ENCODE measurements around the gene WDR83. TPM values are rescaled to one million over a fixed set of nuclear protein-coding genes. Genes with fewer than 3 reads are reported as not detected.

Gene WDR83
- total and polyA plus RNA-seq, 2 of the 4 experiments (the other 2 are of a cell fraction): 5.9 to 8.9 TPM

DNA sequence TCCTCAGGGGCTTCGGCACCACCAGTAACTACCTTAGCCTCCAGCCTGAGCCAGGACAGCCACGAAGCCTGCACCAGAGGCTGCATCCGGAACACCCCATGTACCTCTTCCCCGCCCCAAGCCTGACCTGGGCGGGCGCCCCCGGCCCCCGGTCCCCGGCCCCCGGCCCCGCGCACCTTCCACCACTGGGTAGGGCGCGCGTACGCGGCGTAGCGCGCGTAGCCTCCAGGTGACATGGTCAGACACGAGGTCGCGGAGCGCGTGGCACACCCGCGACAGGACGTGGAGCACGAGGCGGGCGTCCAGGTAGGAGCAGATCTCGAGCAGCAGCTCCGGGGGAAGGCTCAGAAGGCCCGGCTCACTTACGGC, 29.4 kb downstream of the WDR83 start:
- Histone ChIP-seq H2AK9ac (replicated peaks; ENCODE audit: low read depth, low read length, poor library complexity) (peak overlapping the region; percentile 89), H3K27ac (ENCODE audit: insufficient read depth, low read length) (peak overlapping the region; percentile 40; the same call in 1 of the 2 replicates), H3K36me3 (ENCODE audit: control insufficient read depth, insufficient read depth, low read length) (peaks cover 21% of the 10 kb centered on the region), H3K23ac (ENCODE audit: low read depth, low read length) (no peak overlapping the region), H4K20me1 (ENCODE audit: insufficient read depth, low read length) (no peaks in the 10 kb centered on the region; the same call in 1 of the 2 replicates), H3K27me3 (ENCODE audit: control insufficient read depth, insufficient read depth, low read length) (no peaks in the 10 kb centered on the region), H3K9me1 (ENCODE audit: insufficient read depth, low read length) (no peaks in the 10 kb centered on the region; the same call in 1 of the 2 replicates), H3K79me1 (ENCODE audit: low read depth in 1 of 2, low read length in 2 of 2) (peaks cover 7 to 27% of the 10 kb centered on the region in 2 experiments), H3K9me3 (ENCODE audit: control insufficient read depth, insufficient read depth, low read length) (no peaks in the 10 kb centered on the region), H4K91ac (ENCODE audit: insufficient read depth, low read depth, low read length) (no peak overlapping the region; the same call in 1 of the 2 replicates), H4K8ac (ENCODE audit: low read depth in 2 of 2, low read length in 2 of 2) (peak overlapping the region; percentile 88 to 97; a peak in 2 of 4 replicates), H3K56ac (ENCODE audit: extremely low read depth, insufficient read depth, low read length) (no peak overlapping the region), H3K14ac (replicated peaks; ENCODE audit: low read depth, low read length) (no peak overlapping the region), H3K9ac (ENCODE audit: low read depth, low read length) (peak overlapping the region; percentile 64), H2BK120ac (ENCODE audit: low read depth, low read length) (no peak overlapping the region), H2BK20ac (ENCODE audit: low read depth, low read length) (no peak overlapping the region), H2BK15ac (ENCODE audit: low read depth, low read length) (no peak overlapping the region), H2BK5ac (ENCODE audit: low read depth, low read length, poor library complexity, severe bottlenecking) (no peak overlapping the region), H3K4me2 (ENCODE audit: low read depth, low read length) (peak overlapping the region; percentile 90), H3K4me3 (ENCODE audit: insufficient read depth, low read depth, low read length) (peak overlapping the region; percentile 80), H2AK5ac (ENCODE audit: low read depth, low read length) (no peak overlapping the region), H3K4me1 (ENCODE audit: control insufficient read depth, insufficient read depth, low read length) (peaks cover 2% of the 10 kb centered on the region; the same call in 1 of the 2 replicates), H3K18ac (ENCODE audit: low read depth, low read length) (no peak overlapping the region), H3K4ac (ENCODE audit: low read depth, low read length) (no peak overlapping the region), H2AFZ (replicated peaks; ENCODE audit: low read length, poor library complexity) (peak overlapping the region; percentile 93), H4K5ac (ENCODE audit: low read depth, low read length) (no peak overlapping the region)
- TF ChIP-seq, protein P1, sequence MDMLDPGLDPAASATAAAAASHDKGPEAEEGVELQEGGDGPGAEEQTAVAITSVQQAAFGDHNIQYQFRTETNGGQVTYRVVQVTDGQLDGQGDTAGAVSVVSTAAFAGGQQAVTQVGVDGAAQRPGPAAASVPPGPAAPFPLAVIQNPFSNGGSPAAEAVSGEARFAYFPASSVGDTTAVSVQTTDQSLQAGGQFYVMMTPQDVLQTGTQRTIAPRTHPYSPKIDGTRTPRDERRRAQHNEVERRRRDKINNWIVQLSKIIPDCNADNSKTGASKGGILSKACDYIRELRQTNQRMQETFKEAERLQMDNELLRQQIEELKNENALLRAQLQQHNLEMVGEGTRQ (IDR thresholded peaks at IDR 0.05; ENCODE audit: low read depth, low read length): no peak
- TF ChIP-seq, protein P2, sequence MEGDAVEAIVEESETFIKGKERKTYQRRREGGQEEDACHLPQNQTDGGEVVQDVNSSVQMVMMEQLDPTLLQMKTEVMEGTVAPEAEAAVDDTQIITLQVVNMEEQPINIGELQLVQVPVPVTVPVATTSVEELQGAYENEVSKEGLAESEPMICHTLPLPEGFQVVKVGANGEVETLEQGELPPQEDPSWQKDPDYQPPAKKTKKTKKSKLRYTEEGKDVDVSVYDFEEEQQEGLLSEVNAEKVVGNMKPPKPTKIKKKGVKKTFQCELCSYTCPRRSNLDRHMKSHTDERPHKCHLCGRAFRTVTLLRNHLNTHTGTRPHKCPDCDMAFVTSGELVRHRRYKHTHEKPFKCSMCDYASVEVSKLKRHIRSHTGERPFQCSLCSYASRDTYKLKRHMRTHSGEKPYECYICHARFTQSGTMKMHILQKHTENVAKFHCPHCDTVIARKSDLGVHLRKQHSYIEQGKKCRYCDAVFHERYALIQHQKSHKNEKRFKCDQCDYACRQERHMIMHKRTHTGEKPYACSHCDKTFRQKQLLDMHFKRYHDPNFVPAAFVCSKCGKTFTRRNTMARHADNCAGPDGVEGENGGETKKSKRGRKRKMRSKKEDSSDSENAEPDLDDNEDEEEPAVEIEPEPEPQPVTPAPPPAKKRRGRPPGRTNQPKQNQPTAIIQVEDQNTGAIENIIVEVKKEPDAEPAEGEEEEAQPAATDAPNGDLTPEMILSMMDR (conservative IDR thresholded peaks at IDR 0.05; ENCODE audit: low read depth, low read length): no peak
- TF ChIP-seq CEBPB (IDR thresholded peaks at IDR 0.05; ENCODE audit: low read depth, low read length) (no peak), MAFK (IDR thresholded peaks at IDR 0.05; ENCODE audit: low read depth, low read length) (no peak), FOS (IDR thresholded peaks at IDR 0.05; ENCODE audit: low read depth, low read length) (no peak), CHD1 (IDR thresholded peaks at IDR 0.05; ENCODE audit: low read depth, low read length) (no peak), RAD21 (IDR thresholded peaks at IDR 0.05; ENCODE audit: low read length) (no peak), NFE2L2 (IDR thresholded peaks at IDR 0.05; ENCODE audit: low read depth, low read length) (no peak), RCOR1 (IDR thresholded peaks at IDR 0.05; ENCODE audit: insufficient replicate concordance, low read length) (no peak), MXI1 (IDR thresholded peaks at IDR 0.05; ENCODE audit: borderline replicate concordance, low read depth, low read length) (no peak), BHLHE40 (IDR thresholded peaks at IDR 0.05; ENCODE audit: low read depth, low read length) (no peak), POLR2A (IDR thresholded peaks at IDR 0.05; ENCODE audit: low read depth, low read length) (no peak), SMC3 (IDR thresholded peaks at IDR 0.05; ENCODE audit: low read depth, low read length) (no peak)
- TF ChIP-seq, protein P3, sequence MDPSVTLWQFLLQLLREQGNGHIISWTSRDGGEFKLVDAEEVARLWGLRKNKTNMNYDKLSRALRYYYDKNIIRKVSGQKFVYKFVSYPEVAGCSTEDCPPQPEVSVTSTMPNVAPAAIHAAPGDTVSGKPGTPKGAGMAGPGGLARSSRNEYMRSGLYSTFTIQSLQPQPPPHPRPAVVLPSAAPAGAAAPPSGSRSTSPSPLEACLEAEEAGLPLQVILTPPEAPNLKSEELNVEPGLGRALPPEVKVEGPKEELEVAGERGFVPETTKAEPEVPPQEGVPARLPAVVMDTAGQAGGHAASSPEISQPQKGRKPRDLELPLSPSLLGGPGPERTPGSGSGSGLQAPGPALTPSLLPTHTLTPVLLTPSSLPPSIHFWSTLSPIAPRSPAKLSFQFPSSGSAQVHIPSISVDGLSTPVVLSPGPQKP (IDR thresholded peaks at IDR 0.05; ENCODE audit: borderline replicate concordance, low read depth, low read length): no peak
- ChIA-PET CTCF (no interaction called here), POLR2A (ENCODE audit: unreplicated experiment) (interaction anchor here (0.6 to 0.8 kb wide), 2 partner anchors 11 to 85 kb away, joined by 3 to 6 read pairs; partner anchors contain the start of genes ZNF490 and ZNF791)
- ATAC-seq (ENCODE audit: low read depth) (no peak; the same call in 1 of the 2 replicates), DNase-seq (no peak)
- intact Hi-C loops (cut with micrococcal nuclease) (no loop called here), in situ Hi-C loops (cut with MboI; ENCODE audit: low sequenced_read_pairs) (no loop called here), dilution Hi-C loops (cut with HindIII; ENCODE audit: low sequenced_read_pairs, unreplicated experiment) (no loop called here)
- BruUV-seq (replicated peaks): no TSS peak
- 4% methylated on average over 23 of the region's 36 CpGs; no CpG with 5 or more reads in 1 of the 2 experiments for WGBS, 2 experiments (ENCODE audit: extremely low coverage in 2 of 2, insufficient read length in 1 of 2)
